GM21447 (cell line): ENCODE results near the gene CACNG7.

Experiments used
- ATAC-seq: cut with Tn5 transposase; IDR thresholded peaks from one replicate; pipeline ENCODE4 v1.9.1; 2021; ENCODE audit not compliant: unreplicated experiment

CACNG7 gene

GRCh38 chr19:53981376-53981951 lies 72.4 kb downstream of the CACNG7 start:
- no peak for ATAC-seq

GRCh38 chr19:53982001-53982451 lies 72.9 kb downstream of the CACNG7 start:
- ATAC-seq: no peak

- no peak for ATAC-seq
Measured at GRCh38 chr19:53982611-53983010, 73.5 kb downstream of the CACNG7 start.

GRCh38 chr19:53983457-53984289 lies 74.6 kb downstream of the CACNG7 start:
- no peak for ATAC-seq

DNA sequence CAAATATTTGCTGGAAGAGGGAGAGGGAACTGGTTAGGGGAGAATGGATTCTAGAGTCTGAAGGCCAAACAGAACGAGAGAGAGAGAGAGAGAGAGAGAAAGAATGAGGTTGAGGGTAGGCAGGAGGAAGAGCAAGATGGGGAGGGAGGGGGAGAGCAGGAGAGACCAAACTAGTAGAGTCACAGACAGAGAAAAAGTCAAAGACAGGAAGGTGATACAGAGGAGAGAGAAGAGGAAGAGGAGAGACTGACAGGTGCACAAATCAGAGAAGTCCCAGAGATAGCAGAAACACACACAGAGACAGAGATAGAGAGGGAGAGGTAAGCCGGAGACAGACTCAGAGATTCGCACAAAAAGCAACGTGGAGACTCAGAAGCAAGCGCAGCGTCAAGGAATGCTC lies 76.8 kb downstream of the CACNG7 start:
- no peak for ATAC-seq

- no peak for ATAC-seq
Measured at GRCh38 chr19:53988981-53989380, 79.9 kb downstream of the CACNG7 start.

- no peak for ATAC-seq
Measured at GRCh38 chr19:53989600-53990533, 80.8 kb downstream of the CACNG7 start.

DNA sequence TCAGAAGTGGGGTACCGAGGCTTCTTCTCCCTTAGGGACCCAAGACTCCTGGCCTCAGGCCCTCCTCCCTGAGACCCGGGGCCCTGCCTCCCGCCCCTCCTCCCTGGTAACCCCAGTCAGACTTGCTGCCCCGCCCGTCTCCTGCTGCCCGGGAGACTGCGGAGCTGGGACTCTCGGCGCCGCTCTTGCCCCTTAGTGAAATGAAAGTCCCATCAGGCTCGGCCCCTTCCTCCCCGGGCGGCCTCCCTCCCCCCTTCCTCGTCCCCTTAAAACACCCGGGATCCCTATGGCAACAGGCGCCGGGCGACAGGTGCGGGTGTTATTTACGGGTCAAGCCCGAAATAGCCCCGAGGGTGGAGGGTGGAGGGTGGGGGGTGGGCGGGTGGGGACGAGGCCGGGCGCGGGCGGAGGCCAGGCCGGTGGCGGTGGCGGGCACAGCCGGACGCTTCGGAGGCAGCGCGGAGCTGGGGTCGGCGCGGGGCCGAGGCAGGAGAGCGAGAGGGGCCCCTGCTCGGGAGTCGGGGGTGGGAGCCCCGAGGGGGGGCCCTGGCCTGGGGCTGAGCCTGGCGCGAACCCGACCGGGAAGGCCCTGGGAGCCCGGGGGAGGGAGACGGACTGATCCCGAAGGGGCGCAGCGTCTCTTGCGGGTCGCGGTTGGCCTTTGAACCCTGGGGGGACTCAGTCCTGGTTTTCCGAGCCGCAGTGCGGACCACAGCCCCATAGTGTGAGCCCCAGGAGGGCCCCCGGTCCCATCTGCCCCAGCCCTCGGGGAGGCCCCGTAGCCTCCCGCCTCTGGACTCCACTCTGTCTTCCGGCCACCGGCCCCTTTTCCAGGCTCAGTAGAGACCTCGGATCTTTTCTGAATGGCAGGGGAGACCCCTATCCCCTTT lies 82.4 kb downstream of the CACNG7 start, which contains the start of gene CACNG6:
TSS of gene CACNG6 (plus strand) at position 414 of the 890 bp plus-strand sequence. CDS start 1,241 bp downstream, outside the sequence.
- ATAC-seq: no peak

DNA sequence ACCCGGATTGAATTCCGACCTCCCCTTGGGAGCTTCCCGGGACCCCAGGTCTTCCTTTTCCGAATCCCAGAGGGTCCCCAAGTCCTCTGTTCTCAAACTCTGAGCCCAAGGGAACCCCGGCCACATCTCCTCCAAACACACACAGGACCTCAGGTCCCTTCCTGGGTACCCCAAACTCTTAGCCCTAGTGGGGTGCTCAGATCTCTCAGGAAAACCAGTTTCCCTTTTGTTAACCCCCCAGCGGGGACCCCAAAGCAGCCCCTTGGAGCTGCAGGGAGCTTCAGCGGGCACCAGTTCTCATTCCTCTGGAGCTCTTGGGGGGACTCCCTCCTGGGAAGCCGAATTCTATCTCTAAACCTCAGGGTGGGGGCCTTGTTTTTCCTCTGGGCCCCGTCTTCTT lies 83.1 kb downstream of the CACNG7 start:
- ATAC-seq: no peak

GRCh38 chr19:53992815-53993214 lies 83.7 kb downstream of the CACNG7 start:
- no peak for ATAC-seq

GRCh38 chr19:53993448-53993847 lies 84.4 kb downstream of the CACNG7 start:
- no peak for ATAC-seq
